GM10847 (cell line): ENCODE measurements around the gene ZFHX2.

Experiments used
- POLR2A ChIP-seq: IDR thresholded peaks from 2 replicates; pipeline ENCODE4 v1.6.1; 2011; ENCODE audit not compliant: insufficient read length; ENCODE audit errors: extremely low read depth

The ZFHX2 gene

DNA sequence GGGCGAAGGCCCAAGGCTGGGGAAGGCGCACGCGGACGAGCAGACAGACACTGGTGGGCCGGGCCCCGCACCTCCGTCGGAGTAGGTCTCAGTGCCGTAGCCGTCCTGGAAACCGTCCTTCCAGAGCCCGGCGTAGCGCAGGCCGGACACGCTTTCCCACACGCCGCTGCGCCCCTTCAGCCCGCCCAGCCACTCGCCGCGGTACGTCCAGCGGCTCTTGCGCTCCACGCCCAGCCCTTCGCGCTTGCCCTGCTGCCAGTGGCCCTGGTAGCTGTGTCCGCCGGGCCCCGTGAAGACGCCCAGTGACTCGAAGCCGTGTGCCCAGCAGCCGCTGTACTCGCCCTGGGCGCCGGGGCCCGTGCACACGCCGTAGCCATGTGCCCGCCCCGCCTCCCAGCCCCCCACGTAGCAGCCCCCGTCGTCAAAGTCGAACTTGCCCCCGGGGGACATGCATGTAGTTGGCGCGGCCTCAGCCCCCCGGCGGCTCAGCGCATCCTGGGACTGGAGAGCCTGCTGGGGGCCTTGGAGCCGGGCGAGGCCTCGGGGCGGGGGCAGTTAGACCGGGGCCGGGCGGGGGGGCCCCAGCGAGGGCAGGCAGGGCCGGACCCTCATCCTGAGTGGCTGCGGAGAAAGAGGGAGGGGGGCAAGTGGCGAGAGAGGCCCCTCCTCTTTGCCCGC is 25.6 kb upstream of the ZFHX2 start:
- TF ChIP-seq POLR2A: no peak

DNA sequence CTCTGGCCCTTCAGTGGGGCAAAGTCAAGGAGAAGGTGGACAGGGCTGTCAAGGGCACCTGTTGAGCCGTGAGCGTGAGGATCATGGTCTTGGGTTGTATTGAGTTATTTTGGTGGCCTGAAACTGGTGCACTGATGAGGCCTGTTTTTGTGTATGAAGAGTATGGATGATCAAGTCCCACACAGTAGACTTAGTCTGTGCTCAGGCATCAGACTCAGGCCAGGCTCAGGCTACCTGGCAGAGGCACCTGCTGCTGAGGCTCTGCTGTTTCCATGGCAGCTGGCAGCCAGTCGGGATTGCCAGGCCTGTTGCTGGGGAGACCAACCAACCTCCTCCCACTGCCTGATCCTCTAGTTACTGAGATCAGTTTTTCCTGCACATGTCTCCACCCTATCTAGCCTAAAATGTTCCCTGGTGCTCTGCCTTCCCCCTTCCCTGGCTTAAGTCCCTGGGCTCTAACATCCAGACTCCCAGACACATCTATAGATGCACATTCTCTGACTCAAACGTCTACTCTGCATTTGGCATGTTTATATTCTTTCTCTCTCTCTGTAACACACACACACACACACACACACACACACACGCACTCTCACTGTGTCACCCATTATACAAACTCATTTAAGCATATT is 21.9 kb upstream of the ZFHX2 start:
- TF ChIP-seq POLR2A: no peak

DNA sequence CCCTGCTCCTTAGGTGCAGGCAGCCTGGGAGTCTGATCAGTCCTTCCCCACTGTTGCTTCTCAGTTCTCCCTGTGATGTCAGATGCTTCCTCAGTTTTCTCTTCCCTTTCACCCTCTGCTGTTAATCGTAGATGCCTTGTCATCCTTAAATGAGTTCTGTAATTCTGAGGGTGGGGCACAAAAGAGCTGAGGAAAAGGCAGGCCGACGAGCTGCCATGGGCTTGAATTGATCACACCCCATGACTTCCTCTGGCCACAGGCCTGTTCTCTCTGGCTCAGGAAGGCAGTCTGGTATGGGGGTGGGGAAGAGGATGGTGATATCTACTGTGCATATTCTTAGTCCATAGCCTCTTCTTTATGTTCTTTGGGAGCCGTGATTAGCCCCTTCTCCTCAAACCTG is 21.3 kb upstream of the ZFHX2 start:
- TF ChIP-seq POLR2A: no peak

- no peak for TF ChIP-seq POLR2A
These were observed 20.9 kb upstream of the ZFHX2 start for GRCh38 chr14:23572524-23572828.

DNA sequence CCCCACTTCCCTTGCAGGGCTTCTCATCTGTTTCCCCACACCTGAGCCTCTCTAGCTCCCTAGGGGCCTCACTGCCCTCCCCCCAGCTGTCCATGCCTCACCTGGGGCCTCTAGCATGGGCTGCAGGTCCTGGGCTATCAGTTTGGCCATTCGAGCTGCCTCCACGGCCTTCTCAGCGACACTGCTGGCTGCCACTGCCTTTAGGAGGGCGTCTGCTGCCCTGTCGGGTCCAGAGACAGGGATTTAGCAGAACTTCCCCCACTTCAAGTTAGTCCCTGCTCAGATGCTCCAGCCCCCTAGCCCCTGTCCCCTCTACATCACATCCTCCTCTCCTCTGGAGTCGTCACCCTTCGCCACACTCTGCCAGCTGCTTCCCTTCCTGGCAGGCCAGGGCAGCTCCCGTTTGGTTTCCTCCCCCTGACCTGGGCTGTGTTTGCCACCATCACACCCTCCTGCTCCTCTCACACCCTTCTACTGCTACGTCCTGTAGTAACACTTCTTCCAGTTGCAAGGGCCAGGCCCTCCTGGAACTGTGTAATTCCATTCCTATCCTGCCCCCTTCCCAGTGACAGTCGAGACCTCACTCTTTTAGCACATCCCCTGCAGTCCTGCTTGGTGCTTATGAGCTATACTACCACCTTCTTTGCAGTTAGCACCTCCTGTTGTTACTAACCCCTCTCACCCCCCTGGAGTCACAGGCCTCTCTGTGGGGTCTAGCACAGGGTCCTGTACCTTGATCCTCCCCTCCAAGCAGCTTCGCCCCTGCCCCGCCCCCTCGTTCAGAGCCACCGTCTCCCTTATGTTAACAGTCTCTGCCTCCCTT is 20.3 kb upstream of the ZFHX2 start:
- no peak for TF ChIP-seq POLR2A

- no peak for TF ChIP-seq POLR2A
These were observed 19.4 kb upstream of the ZFHX2 start for GRCh38 chr14:23570806-23571483.

GRCh38 chr14:23569443-23570151 is 18.0 kb upstream of the ZFHX2 start:
- no peak for TF ChIP-seq POLR2A

GRCh38 chr14:23568600-23569331 is 17.2 kb upstream of the ZFHX2 start:
- no peak for TF ChIP-seq POLR2A

- TF ChIP-seq POLR2A: no peak
These were observed 16.5 kb upstream of the ZFHX2 start for GRCh38 chr14:23568021-23568599.

GRCh38 chr14:23567186-23568020 is 15.8 kb upstream of the ZFHX2 start, which contains the start of gene AP1G2:
Gene AP1G2, minus strand, starts transcription at chr14:23567791. Its CDS starts 477 bp downstream, at chr14:23567314.
- TF ChIP-seq POLR2A: peak; percentile 96

DNA sequence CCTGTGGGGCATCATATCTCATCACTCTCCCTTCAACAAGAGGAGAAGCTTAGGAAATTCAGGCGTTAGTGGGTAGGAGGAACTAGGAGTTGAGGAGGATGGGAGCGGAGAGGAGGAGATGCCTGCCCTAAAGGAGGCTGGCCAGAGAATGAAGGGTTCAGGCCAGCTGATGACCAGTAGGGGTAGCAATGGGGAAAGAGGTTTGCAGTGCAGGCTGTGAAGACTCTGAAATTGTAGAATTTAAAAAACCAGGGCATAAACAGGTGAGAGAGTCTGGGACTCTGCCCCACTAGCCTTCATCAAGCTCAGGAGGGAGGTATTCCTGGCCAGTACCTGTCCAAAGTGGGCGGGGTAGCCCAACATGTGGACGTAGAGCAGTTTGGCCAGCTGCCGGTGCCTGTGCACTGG is 15.2 kb upstream of the ZFHX2 start:
- no peak for TF ChIP-seq POLR2A

GRCh38 chr14:23566112-23566777 is 14.7 kb upstream of the ZFHX2 start:
- TF ChIP-seq POLR2A: no peak

DNA sequence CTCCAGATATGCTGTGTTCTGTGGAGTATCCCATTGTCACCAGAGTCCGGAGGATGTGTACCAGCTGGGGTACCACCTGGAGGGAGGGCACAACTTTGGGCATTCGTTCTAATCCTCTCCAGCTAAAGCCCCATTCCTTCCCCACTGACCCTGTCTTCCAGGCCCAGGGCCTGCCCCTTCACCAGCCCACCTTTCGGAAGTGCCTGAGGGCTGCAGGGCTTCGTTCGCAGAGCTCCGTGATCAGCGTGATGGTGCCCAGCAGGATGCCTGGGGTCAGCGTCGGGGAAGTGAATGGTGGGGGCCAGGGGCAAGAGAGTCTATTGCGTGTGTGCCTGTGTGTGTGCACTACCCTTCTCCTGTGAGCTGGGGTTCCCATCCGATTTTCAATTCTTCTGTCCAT is 14.1 kb upstream of the ZFHX2 start:
- TF ChIP-seq POLR2A: no peak
